Measurements from ENCODE around the gene LDLRAD4. TPM values are rescaled to one million over a fixed set of nuclear protein-coding genes. Genes with fewer than 3 reads are reported as not detected.

The LDLRAD4 gene
- polyA plus RNA-seq, 1 of the 3 experiments (the other 2 are of a cell fraction): 0.16 TPM

DNA sequence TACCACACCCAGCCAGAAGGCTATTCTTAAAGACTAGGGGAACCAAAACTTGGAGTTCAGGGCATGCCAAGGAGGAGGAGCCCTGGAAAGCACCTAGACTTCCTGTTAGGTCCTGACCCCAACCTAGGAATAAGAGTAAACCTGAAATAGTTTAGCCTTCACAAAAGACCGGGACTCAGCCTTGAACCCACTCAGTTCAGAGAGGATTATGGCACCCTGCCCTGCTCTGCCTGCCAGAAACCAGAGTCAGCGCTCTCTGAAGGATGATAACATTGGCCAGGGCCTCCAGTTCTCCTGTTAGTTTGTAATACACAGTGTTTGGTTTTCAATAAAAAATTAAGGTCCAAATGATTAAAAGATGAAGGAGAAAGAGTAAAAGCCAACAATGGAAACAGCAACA, 96.4 kb downstream of the LDLRAD4 start:
- no peaks in the 10 kb centered on the region for H3K9me2 ChIP-seq
- WGBS (ENCODE audit: low lambda C conversion rate): 69% methylated on average over 2 of the region's 2 CpGs
- POLR2A ChIA-PET: no interaction called here
- no peaks in the 10 kb centered on the region for H3K36me3 ChIP-seq (replicated peaks in 1 of 2; ENCODE audit: control insufficient read depth in 1 of 2, insufficient read depth in 2 of 2, low read length in 1 of 2)
- CTCF ChIA-PET: interaction anchor here (0.8 kb wide), 1 partner anchor 14 kb away, joined by 3 read pairs; no protein-coding TSS in a partner anchor
- H3K27me3 ChIP-seq (ENCODE audit: insufficient read depth): no peaks in the 10 kb centered on the region
- no peak overlapping the region for H3K27ac ChIP-seq (ENCODE audit: low read depth in 2 of 2, low read length in 1 of 2)
- H3K4me3 ChIP-seq (ENCODE audit: low read depth in 2 of 2, low read length in 1 of 2): no peak overlapping the region; a peak in 1 of 4 replicates
- no peak overlapping the region for H3K4me2 ChIP-seq
- H2AFZ ChIP-seq (ENCODE audit: low read depth): no peak overlapping the region
- TF ChIP-seq GATA2 (CRISPR knock-in tag; IDR thresholded peaks at IDR 0.05) (no peak), TCF12 (IDR thresholded peaks at IDR 0.05) (no peak), EZH2phosphoT487 (IDR thresholded peaks at IDR 0.05; ENCODE audit: borderline replicate concordance, low read depth) (no peak), YY1 (IDR thresholded peaks at IDR 0.05; ENCODE audit: low read depth) (no peak), NRF1 (IDR thresholded peaks at IDR 0.05; ENCODE audit: low read depth, low read length) (no peak), JUND (IDR thresholded peaks at IDR 0.05) (no peak), MEF2A (IDR thresholded peaks at IDR 0.05; ENCODE audit: borderline replicate concordance, low read depth) (no peak), EP300 (IDR thresholded peaks at IDR 0.05; ENCODE audit: borderline replicate concordance in 1 of 2, low read depth in 1 of 2, low read length in 1 of 2) (no peak), ELF1 (IDR thresholded peaks at IDR 0.05) (no peak), RCOR1 (IDR thresholded peaks at IDR 0.05; ENCODE audit: low read length) (no peak), MXI1 (IDR thresholded peaks at IDR 0.05; ENCODE audit: low read depth, low read length) (no peak), NFIC (IDR thresholded peaks at IDR 0.05; ENCODE audit: borderline replicate concordance) (no peak), FOXJ3 (CRISPR knock-in tag; IDR thresholded peaks at IDR 0.05) (no peak), SIN3A (IDR thresholded peaks at IDR 0.05; ENCODE audit: borderline replicate concordance, low read depth, low read length) (no peak), RFX5 (IDR thresholded peaks at IDR 0.05; ENCODE audit: low read length) (no peak), POLR2AphosphoS5 (IDR thresholded peaks at IDR 0.05; ENCODE audit: low read depth, low read length) (no peak), RXRA (IDR thresholded peaks at IDR 0.05; ENCODE audit: borderline replicate concordance, low read depth) (no peak)
- TF ChIP-seq, protein P1, sequence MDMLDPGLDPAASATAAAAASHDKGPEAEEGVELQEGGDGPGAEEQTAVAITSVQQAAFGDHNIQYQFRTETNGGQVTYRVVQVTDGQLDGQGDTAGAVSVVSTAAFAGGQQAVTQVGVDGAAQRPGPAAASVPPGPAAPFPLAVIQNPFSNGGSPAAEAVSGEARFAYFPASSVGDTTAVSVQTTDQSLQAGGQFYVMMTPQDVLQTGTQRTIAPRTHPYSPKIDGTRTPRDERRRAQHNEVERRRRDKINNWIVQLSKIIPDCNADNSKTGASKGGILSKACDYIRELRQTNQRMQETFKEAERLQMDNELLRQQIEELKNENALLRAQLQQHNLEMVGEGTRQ (IDR thresholded peaks at IDR 0.05; ENCODE audit: borderline replicate concordance, low read depth, low read length): no peak
- TF ChIP-seq, protein P2, sequence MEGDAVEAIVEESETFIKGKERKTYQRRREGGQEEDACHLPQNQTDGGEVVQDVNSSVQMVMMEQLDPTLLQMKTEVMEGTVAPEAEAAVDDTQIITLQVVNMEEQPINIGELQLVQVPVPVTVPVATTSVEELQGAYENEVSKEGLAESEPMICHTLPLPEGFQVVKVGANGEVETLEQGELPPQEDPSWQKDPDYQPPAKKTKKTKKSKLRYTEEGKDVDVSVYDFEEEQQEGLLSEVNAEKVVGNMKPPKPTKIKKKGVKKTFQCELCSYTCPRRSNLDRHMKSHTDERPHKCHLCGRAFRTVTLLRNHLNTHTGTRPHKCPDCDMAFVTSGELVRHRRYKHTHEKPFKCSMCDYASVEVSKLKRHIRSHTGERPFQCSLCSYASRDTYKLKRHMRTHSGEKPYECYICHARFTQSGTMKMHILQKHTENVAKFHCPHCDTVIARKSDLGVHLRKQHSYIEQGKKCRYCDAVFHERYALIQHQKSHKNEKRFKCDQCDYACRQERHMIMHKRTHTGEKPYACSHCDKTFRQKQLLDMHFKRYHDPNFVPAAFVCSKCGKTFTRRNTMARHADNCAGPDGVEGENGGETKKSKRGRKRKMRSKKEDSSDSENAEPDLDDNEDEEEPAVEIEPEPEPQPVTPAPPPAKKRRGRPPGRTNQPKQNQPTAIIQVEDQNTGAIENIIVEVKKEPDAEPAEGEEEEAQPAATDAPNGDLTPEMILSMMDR (IDR thresholded peaks at IDR 0.05): no peak
- H3F3A ChIP-seq (replicated peaks; ENCODE audit: insufficient read depth): no peaks in the 10 kb centered on the region
- no peak overlapping the region for H3K9ac ChIP-seq
- H3K79me2 ChIP-seq (ENCODE audit: insufficient read depth): no peaks in the 10 kb centered on the region
- H3K9me3 ChIP-seq: peaks cover 5% of the 10 kb centered on the region; the same call in 1 of the 2 replicates
- H4K20me1 ChIP-seq (ENCODE audit: insufficient read depth): no peaks in the 10 kb centered on the region
- DNase-seq: no peak
- peaks cover 0 to 8% of the 10 kb centered on the region in 2 experiments; a peak in 1 of 4 replicates for H3K4me1 ChIP-seq (ENCODE audit: control insufficient read depth in 1 of 2, insufficient read depth in 2 of 2, low read depth in 1 of 2, low read length in 1 of 2)

All from SK-N-SH (cell line).